Mesothelial cell of epicardium (in vitro differentiated cells): ENCODE results near the gene PROZ. TPM values are rescaled to one million over a fixed set of nuclear protein-coding genes. Genes with fewer than 3 reads are reported as not detected.

Experiments
- DNase-seq, 2 experiments: peaks; one replicate each; pipeline ENCODE4 v3.0.0; 2021; ENCODE audit warnings: low spot score in 2 of 2; ENCODE audit not compliant: unreplicated experiment in 2 of 2
- H3K27ac Mint-ChIP-seq: 2 replicates; pipeline ENCODE4 v1.8.0; 2021; ENCODE audit warnings: mixed read lengths
- H3K27me3 Mint-ChIP-seq: 2 replicates; pipeline ENCODE4 v1.8.0; 2021; ENCODE audit warnings: low read depth, mixed read lengths
- H3K36me3 Mint-ChIP-seq: 2 replicates; pipeline ENCODE4 v1.8.0; 2021; ENCODE audit warnings: mixed read lengths
- H3K4me1 Mint-ChIP-seq: 2 replicates; pipeline ENCODE4 v1.8.0; 2021; ENCODE audit warnings: mixed read lengths
- H3K4me3 Mint-ChIP-seq: 2 replicates; pipeline ENCODE4 v1.8.0; 2021; ENCODE audit warnings: mild to moderate bottlenecking, moderate library complexity, mixed read lengths
- H3K9me3 Mint-ChIP-seq: 2 replicates; pipeline ENCODE4 v1.8.0; 2021; ENCODE audit warnings: mixed read lengths
- CTCF ChIP-seq: fragments of 200-600 bp; sonication (generic); IDR thresholded peaks from one replicate; pipeline ENCODE4 v1.5.0; 2021; ENCODE audit warnings: antibody characterized with exemption; ENCODE audit not compliant: unreplicated experiment
- total RNA-seq: library from RNA; stranded (reverse); gene quantifications from 3 replicates; pipeline ENCODE4 v1.2.1, GENCODE V29; 2021

PROZ gene
- total RNA-seq, 1 donor from 2014 or later = not detected

- no peak for DNase-seq
- Mint-ChIP-seq H3K4me3 (no peak overlapping the region), H3K4me1 (peaks cover 11% of the 10 kb centered on the region), H3K27ac (no peak overlapping the region), H3K36me3 (no peaks in the 10 kb centered on the region), H3K9me3 (no peaks in the 10 kb centered on the region), H3K27me3 (peaks cover 32% of the 10 kb centered on the region)
- no peak for TF ChIP-seq CTCF
Observed at GRCh38 chr13:113148940-113149503, 9.4 kb upstream of the PROZ start.

GRCh38 chr13:113149711-113150549, 8.5 kb upstream of the PROZ start:
- no peak overlapping the region for H3K27ac Mint-ChIP-seq
- DNase-seq = no peak
- peaks cover 12% of the 10 kb centered on the region for H3K4me1 Mint-ChIP-seq
- no peak for TF ChIP-seq CTCF
- H3K4me3 Mint-ChIP-seq = no peak overlapping the region
- H3K27me3 Mint-ChIP-seq = peaks cover 32% of the 10 kb centered on the region
- H3K36me3 Mint-ChIP-seq = no peaks in the 10 kb centered on the region
- no peaks in the 10 kb centered on the region for H3K9me3 Mint-ChIP-seq

GRCh38 chr13:113150550-113151365, 7.7 kb upstream of the PROZ start:
- no peak overlapping the region for H3K4me3 Mint-ChIP-seq
- H3K36me3 Mint-ChIP-seq = no peaks in the 10 kb centered on the region
- peaks cover 32% of the 10 kb centered on the region for H3K27me3 Mint-ChIP-seq
- TF ChIP-seq CTCF = no peak
- H3K9me3 Mint-ChIP-seq = peaks cover 4% of the 10 kb centered on the region
- DNase-seq = no peak
- peaks cover 13% of the 10 kb centered on the region for H3K4me1 Mint-ChIP-seq
- H3K27ac Mint-ChIP-seq = no peak overlapping the region

GRCh38 chr13:113151745-113152690, 6.4 kb upstream of the PROZ start:
- Mint-ChIP-seq H3K27ac (peak overlapping the region; percentile 74), H3K27me3 (peaks cover 26% of the 10 kb centered on the region), H3K4me3 (peak overlapping the region; percentile 72), H3K9me3 (peaks cover 5% of the 10 kb centered on the region), H3K4me1 (peaks cover 13% of the 10 kb centered on the region), H3K36me3 (no peaks in the 10 kb centered on the region)
- no peak for DNase-seq
- no peak for TF ChIP-seq CTCF

GRCh38 chr13:113152691-113152983, 5.8 kb upstream of the PROZ start:
- peaks cover 5% of the 10 kb centered on the region for H3K9me3 Mint-ChIP-seq
- no peak for DNase-seq
- peaks cover 26% of the 10 kb centered on the region for H3K27me3 Mint-ChIP-seq
- peaks cover 13% of the 10 kb centered on the region for H3K4me1 Mint-ChIP-seq
- peak overlapping the region; percentile 72 for H3K4me3 Mint-ChIP-seq
- no peak for TF ChIP-seq CTCF
- no peaks in the 10 kb centered on the region for H3K36me3 Mint-ChIP-seq
- peak overlapping the region; percentile 70 for H3K27ac Mint-ChIP-seq
